GM23338 (cell line): ENCODE results near the gene KAT6B.

Experiments used
- CREB1 ChIP-seq: fragments of 250-450 bp; sonication (Bioruptor Pico); IDR thresholded peaks from 2 replicates; pipeline ENCODE4 v1.5.0; 2020; ENCODE audit warnings: low read depth, mild to moderate bottlenecking, moderate library complexity
- EZH2 ChIP-seq: fragments of 200-600 bp; sonication (generic); IDR thresholded peaks from one replicate; pipeline ENCODE4 v1.8.0; 2017; ENCODE audit warnings: antibody characterized with exemption, mild to moderate bottlenecking, low read depth; ENCODE audit not compliant: unreplicated experiment
- EZH2phosphoT487 ChIP-seq: fragments of 200-600 bp; sonication (generic); IDR thresholded peaks from one replicate; pipeline ENCODE4 v1.8.1; 2018; ENCODE audit warnings: antibody characterized with exemption; ENCODE audit not compliant: unreplicated experiment
- JUNB ChIP-seq: IDR thresholded peaks from one replicate; pipeline ENCODE4 v1.6.1; 2016; ENCODE audit warnings: antibody characterized with exemption; ENCODE audit not compliant: unreplicated experiment
- NANOG ChIP-seq: IDR thresholded peaks from 2 replicates; pipeline ENCODE4 v1.6.1; 2016; ENCODE audit warnings: antibody characterized with exemption, borderline replicate concordance
- POLR2AphosphoS5 ChIP-seq: IDR thresholded peaks from 2 replicates; pipeline ENCODE4 v1.6.1; 2016; ENCODE audit warnings: antibody characterized with exemption, low read depth
- ZNF114 ChIP-seq: fragments of 250-450 bp; sonication (Bioruptor Pico); IDR thresholded peaks from 2 replicates; pipeline ENCODE4 v1.5.0; 2020; ENCODE audit warnings: mild to moderate bottlenecking, moderate library complexity
- ZNF331 ChIP-seq: fragments of 250-450 bp; sonication (Bioruptor Pico); IDR thresholded peaks from 2 replicates; pipeline ENCODE4 v1.5.0; 2020; ENCODE audit warnings: low read depth, mild to moderate bottlenecking, moderate library complexity
- TF ChIP-seq, protein P1 (sequence below), 2 experiments: fragments of 200-600 bp in 1 of 2; sonication (generic) in 1 of 2; conservative IDR thresholded peaks; 2 replicates each; pipeline versions ENCODE4 v1.5.1 to v1.6.1; 2016 to 2017; ENCODE audit warnings: antibody characterized with exemption in 2 of 2, low read depth in 2 of 2, mild to moderate bottlenecking in 2 of 2, moderate library complexity in 1 of 2
- TF ChIP-seq, protein P2 (sequence below): fragments of 250-450 bp; sonication (Bioruptor Pico); IDR thresholded peaks from 2 replicates; pipeline ENCODE4 v1.5.0; 2020; ENCODE audit warnings: mild to moderate bottlenecking, moderate library complexity
- TF ChIP-seq, protein P3 (sequence below): IDR thresholded peaks from 2 replicates; pipeline ENCODE4 v1.6.1; 2016; ENCODE audit warnings: antibody characterized with exemption
- TF ChIP-seq, protein P4 (sequence below): IDR thresholded peaks from one replicate; pipeline ENCODE4 v1.6.1; 2018; ENCODE audit warnings: antibody characterized with exemption; ENCODE audit not compliant: unreplicated experiment

DNA sequence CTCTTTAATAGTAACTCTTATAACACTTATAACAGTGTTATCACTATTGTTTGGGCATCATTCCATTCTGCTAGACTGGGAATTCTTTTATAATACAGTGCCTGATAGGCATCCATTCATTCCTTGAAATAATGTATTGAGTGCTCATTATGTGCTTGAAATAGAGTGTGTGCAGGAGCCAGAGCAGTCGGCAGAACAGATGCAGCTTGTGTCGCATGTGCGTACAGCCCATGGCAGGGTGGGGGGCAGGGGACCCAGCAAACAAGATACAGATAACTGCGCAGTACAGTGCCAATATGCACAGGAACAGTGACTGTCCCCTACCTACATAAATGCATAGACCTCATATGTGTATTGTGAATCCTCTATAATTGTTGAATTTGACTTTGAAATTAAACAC lies 99.3 kb downstream of the KAT6B start:
- TF ChIP-seq, protein P1, sequence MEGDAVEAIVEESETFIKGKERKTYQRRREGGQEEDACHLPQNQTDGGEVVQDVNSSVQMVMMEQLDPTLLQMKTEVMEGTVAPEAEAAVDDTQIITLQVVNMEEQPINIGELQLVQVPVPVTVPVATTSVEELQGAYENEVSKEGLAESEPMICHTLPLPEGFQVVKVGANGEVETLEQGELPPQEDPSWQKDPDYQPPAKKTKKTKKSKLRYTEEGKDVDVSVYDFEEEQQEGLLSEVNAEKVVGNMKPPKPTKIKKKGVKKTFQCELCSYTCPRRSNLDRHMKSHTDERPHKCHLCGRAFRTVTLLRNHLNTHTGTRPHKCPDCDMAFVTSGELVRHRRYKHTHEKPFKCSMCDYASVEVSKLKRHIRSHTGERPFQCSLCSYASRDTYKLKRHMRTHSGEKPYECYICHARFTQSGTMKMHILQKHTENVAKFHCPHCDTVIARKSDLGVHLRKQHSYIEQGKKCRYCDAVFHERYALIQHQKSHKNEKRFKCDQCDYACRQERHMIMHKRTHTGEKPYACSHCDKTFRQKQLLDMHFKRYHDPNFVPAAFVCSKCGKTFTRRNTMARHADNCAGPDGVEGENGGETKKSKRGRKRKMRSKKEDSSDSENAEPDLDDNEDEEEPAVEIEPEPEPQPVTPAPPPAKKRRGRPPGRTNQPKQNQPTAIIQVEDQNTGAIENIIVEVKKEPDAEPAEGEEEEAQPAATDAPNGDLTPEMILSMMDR (conservative IDR thresholded peaks at IDR 0.05; ENCODE audit: low read depth in 2 of 2): no peak
- no peak for TF ChIP-seq POLR2AphosphoS5
- no peak for TF ChIP-seq EZH2phosphoT487
- TF ChIP-seq EZH2: no peak
- no peak for TF ChIP-seq ZNF331 (CRISPR knock-in tag)
- TF ChIP-seq, protein P2, sequence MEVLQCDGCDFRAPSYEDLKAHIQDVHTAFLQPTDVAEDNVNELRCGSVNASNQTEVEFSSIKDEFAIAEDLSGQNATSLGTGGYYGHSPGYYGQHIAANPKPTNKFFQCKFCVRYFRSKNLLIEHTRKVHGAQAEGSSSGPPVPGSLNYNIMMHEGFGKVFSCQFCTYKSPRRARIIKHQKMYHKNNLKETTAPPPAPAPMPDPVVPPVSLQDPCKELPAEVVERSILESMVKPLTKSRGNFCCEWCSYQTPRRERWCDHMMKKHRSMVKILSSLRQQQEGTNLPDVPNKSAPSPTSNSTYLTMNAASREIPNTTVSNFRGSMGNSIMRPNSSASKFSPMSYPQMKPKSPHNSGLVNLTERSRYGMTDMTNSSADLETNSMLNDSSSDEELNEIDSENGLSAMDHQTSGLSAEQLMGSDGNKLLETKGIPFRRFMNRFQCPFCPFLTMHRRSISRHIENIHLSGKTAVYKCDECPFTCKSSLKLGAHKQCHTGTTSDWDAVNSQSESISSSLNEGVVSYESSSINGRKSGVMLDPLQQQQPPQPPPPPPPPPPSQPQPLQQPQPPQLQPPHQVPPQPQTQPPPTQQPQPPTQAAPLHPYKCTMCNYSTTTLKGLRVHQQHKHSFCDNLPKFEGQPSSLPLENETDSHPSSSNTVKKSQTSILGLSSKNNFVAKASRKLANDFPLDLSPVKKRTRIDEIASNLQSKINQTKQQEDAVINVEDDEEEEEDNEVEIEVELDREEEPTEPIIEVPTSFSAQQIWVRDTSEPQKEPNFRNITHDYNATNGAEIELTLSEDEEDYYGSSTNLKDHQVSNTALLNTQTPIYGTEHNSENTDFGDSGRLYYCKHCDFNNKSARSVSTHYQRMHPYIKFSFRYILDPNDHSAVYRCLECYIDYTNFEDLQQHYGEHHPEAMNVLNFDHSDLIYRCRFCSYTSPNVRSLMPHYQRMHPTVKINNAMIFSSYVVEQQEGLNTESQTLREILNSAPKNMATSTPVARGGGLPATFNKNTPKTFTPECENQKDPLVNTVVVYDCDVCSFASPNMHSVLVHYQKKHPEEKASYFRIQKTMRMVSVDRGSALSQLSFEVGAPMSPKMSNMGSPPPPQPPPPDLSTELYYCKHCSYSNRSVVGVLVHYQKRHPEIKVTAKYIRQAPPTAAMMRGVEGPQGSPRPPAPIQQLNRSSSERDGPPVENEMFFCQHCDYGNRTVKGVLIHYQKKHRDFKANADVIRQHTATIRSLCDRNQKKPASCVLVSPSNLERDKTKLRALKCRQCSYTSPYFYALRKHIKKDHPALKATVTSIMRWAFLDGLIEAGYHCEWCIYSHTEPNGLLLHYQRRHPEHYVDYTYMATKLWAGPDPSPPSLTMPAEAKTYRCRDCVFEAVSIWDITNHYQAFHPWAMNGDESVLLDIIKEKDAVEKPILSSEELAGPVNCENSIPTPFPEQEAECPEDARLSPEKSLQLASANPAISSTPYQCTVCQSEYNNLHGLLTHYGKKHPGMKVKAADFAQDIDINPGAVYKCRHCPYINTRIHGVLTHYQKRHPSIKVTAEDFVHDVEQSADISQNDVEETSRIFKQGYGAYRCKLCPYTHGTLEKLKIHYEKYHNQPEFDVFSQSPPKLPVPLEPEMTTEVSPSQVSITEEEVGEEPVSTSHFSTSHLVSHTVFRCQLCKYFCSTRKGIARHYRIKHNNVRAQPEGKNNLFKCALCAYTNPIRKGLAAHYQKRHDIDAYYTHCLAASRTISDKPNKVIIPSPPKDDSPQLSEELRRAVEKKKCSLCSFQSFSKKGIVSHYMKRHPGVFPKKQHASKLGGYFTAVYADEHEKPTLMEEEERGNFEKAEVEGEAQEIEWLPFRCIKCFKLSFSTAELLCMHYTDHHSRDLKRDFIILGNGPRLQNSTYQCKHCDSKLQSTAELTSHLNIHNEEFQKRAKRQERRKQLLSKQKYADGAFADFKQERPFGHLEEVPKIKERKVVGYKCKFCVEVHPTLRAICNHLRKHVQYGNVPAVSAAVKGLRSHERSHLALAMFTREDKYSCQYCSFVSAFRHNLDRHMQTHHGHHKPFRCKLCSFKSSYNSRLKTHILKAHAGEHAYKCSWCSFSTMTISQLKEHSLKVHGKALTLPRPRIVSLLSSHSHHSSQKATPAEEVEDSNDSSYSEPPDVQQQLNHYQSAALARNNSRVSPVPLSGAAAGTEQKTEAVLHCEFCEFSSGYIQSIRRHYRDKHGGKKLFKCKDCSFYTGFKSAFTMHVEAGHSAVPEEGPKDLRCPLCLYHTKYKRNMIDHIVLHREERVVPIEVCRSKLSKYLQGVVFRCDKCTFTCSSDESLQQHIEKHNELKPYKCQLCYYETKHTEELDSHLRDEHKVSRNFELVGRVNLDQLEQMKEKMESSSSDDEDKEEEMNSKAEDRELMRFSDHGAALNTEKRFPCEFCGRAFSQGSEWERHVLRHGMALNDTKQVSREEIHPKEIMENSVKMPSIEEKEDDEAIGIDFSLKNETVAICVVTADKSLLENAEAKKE (CRISPR knock-in tag): no peak
- TF ChIP-seq, protein P3, sequence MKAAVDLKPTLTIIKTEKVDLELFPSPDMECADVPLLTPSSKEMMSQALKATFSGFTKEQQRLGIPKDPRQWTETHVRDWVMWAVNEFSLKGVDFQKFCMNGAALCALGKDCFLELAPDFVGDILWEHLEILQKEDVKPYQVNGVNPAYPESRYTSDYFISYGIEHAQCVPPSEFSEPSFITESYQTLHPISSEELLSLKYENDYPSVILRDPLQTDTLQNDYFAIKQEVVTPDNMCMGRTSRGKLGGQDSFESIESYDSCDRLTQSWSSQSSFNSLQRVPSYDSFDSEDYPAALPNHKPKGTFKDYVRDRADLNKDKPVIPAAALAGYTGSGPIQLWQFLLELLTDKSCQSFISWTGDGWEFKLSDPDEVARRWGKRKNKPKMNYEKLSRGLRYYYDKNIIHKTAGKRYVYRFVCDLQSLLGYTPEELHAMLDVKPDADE: no peak
- TF ChIP-seq, protein P4, sequence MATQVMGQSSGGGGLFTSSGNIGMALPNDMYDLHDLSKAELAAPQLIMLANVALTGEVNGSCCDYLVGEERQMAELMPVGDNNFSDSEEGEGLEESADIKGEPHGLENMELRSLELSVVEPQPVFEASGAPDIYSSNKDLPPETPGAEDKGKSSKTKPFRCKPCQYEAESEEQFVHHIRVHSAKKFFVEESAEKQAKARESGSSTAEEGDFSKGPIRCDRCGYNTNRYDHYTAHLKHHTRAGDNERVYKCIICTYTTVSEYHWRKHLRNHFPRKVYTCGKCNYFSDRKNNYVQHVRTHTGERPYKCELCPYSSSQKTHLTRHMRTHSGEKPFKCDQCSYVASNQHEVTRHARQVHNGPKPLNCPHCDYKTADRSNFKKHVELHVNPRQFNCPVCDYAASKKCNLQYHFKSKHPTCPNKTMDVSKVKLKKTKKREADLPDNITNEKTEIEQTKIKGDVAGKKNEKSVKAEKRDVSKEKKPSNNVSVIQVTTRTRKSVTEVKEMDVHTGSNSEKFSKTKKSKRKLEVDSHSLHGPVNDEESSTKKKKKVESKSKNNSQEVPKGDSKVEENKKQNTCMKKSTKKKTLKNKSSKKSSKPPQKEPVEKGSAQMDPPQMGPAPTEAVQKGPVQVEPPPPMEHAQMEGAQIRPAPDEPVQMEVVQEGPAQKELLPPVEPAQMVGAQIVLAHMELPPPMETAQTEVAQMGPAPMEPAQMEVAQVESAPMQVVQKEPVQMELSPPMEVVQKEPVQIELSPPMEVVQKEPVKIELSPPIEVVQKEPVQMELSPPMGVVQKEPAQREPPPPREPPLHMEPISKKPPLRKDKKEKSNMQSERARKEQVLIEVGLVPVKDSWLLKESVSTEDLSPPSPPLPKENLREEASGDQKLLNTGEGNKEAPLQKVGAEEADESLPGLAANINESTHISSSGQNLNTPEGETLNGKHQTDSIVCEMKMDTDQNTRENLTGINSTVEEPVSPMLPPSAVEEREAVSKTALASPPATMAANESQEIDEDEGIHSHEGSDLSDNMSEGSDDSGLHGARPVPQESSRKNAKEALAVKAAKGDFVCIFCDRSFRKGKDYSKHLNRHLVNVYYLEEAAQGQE: no peak
- no peak for TF ChIP-seq CREB1 (CRISPR knock-in tag)
- no peak for TF ChIP-seq JUNB
- no peak for TF ChIP-seq ZNF114 (CRISPR knock-in tag)
- no peak for TF ChIP-seq NANOG
